Suprapubic skin (tissue), 4 donors: ENCODE measurements around the gene TECPR1. TPM values are rescaled to one million over a fixed set of nuclear protein-coding genes. Genes with fewer than 3 reads are reported as not detected.
A peak's percentile ranks its signal among the peaks of the same experiment; 100 is the strongest.

Experiments
- DNase-seq, 2 donors: peaks; one replicate each; pipeline ENCODE4 v3.0.0-alpha.2; 2019; ENCODE audit warnings: low spot score in 2 of 2
- H3K27ac ChIP-seq: fragments of 200-600 bp; sonication (generic); one replicate; pipeline ENCODE4 v1.5.1; 2019
- H3K27me3 ChIP-seq: fragments of 200-600 bp; sonication (generic); one replicate; pipeline ENCODE4 v1.5.1; 2019
- H3K36me3 ChIP-seq: fragments of 200-600 bp; sonication (generic); one replicate; pipeline ENCODE4 v1.5.1; 2019
- H3K4me1 ChIP-seq: fragments of 200-600 bp; sonication (generic); one replicate; pipeline ENCODE4 v1.5.1; 2019
- H3K4me3 ChIP-seq: fragments of 200-600 bp; sonication (generic); one replicate; pipeline ENCODE4 v1.5.1; 2019; ENCODE audit warnings: mild to moderate bottlenecking
- H3K9me3 ChIP-seq: fragments of 200-600 bp; sonication (generic); one replicate; pipeline ENCODE4 v1.5.1; 2019
- CTCF ChIP-seq, 2 donors: fragments of 200-600 bp in 1 of 2; fragments of 450-650 bp in 1 of 2; sonication (generic) in 1 of 2; IDR thresholded peaks; one replicate each; pipeline ENCODE4 v1.5.1; 2016 to 2019; ENCODE audit warnings: antibody characterized with exemption in 2 of 2, mild to moderate bottlenecking in 1 of 2, moderate library complexity in 1 of 2
- EP300 ChIP-seq: sonication (generic); formaldehyde crosslinking; IDR thresholded peaks from one replicate; pipeline ENCODE4 v1.6.1; 2017; ENCODE audit warnings: antibody characterized with exemption
- POLR2A ChIP-seq, 2 donors: fragments of 450-650 bp; IDR thresholded peaks; one replicate each; pipeline ENCODE4 v1.6.1; 2017; ENCODE audit warnings: antibody characterized with exemption in 2 of 2, mild to moderate bottlenecking in 2 of 2, moderate library complexity in 2 of 2
- POLR2AphosphoS5 ChIP-seq, 3 donors: sonication (generic); formaldehyde crosslinking; IDR thresholded peaks; one replicate each; pipeline ENCODE4 v1.6.1; 2017; ENCODE audit warnings: antibody characterized with exemption in 3 of 3
- WGBS: methylation state at CpG from one replicate; pipeline ENCODE4 v1.1.5; 2018; 5-methylcytosine and 5-hydroxymethylcytosine counted together
- total RNA-seq, 4 donors: library from RNA; depleted of rRNA; stranded (reverse); fragments of >200 nt; gene quantifications; one replicate each; pipeline ENCODE4 v1.1.0, GENCODE V29; 2016

Gene TECPR1
- total RNA-seq, result 10 to 100 TPM; 15.3 to 20.9 (median 16.5) TPM

- H3K27ac ChIP-seq, result peak within 1 kb of the TSS; percentile 87
- H3K36me3 ChIP-seq, result peaks cover 1% of the 10 kb centered on the region
- TF ChIP-seq POLR2A (IDR thresholded peaks at IDR 0.05) (no peak), POLR2AphosphoS5 (IDR thresholded peaks at IDR 0.05) (peak in 1 of 3 donors; percentile 60)
- H3K4me1 ChIP-seq, result peaks cover 28% of the 10 kb centered on the region
- 9% methylated on average over 3 of the region's 69 CpGs for WGBS
- no peaks in the 10 kb centered on the region for H3K27me3 ChIP-seq
- H3K9me3 ChIP-seq, result no peaks in the 10 kb centered on the region
- peak; percentile 96 to 97 for DNase-seq
- H3K4me3 ChIP-seq, result peak within 1 kb of the TSS; percentile 94
Observed at GRCh38 chr7:98251601-98252424, at the start of gene TECPR1. TECPR1 (minus strand) TSS chr7:98252232; CDS start chr7:98246146, 6,086 bp downstream.

GRCh38 chr7:98300595-98301372 is 48.8 kb upstream of the TECPR1 start:
- no peaks in the 10 kb centered on the region for H3K27me3 ChIP-seq
- TF ChIP-seq EP300, result no peak
- no peak for TF ChIP-seq CTCF (IDR thresholded peaks at IDR 0.05)
- TF ChIP-seq POLR2AphosphoS5 (IDR thresholded peaks at IDR 0.05), result no peak
- no peak for TF ChIP-seq POLR2A (IDR thresholded peaks at IDR 0.05)

GRCh38 chr7:98297626-98298286 is 45.7 kb upstream of the TECPR1 start:
- TF ChIP-seq EP300, result no peak
- TF ChIP-seq POLR2AphosphoS5 (IDR thresholded peaks at IDR 0.05), result no peak
- no peak for TF ChIP-seq POLR2A (IDR thresholded peaks at IDR 0.05)
- TF ChIP-seq CTCF (IDR thresholded peaks at IDR 0.05), result no peak
- DNase-seq, result no peak
- WGBS, result 78% methylated on average over 21 of the region's 21 CpGs
- Histone ChIP-seq H3K27ac (no peak overlapping the region), H3K36me3 (peaks cover 30% of the 10 kb centered on the region), H3K4me3 (no peak overlapping the region), H3K4me1 (peaks cover 20% of the 10 kb centered on the region), H3K9me3 (no peaks in the 10 kb centered on the region), H3K27me3 (no peaks in the 10 kb centered on the region)

More at GRCh38 chr7:98300595-98301372, 48.8 kb upstream of the TECPR1 start:
- H3K4me3 ChIP-seq, result no peak overlapping the region
- H3K27ac ChIP-seq, result no peak overlapping the region
- peaks cover 4% of the 10 kb centered on the region for H3K4me1 ChIP-seq
- no peaks in the 10 kb centered on the region for H3K9me3 ChIP-seq
- 89% methylated on average over 26 of the region's 26 CpGs for WGBS
- peaks cover 34% of the 10 kb centered on the region for H3K36me3 ChIP-seq
- DNase-seq, result no peak

- 83% methylated on average over 7 of the region's 12 CpGs for WGBS
- TF ChIP-seq EP300 (no peak), CTCF (IDR thresholded peaks at IDR 0.05) (no peak)
- peaks cover 33% of the 10 kb centered on the region for H3K36me3 ChIP-seq
Observed at GRCh38 chr7:98296833-98297232, 44.8 kb upstream of the TECPR1 start.

GRCh38 chr7:98295467-98296192 is 43.6 kb upstream of the TECPR1 start:
- H3K27ac ChIP-seq, result peak overlapping the region; percentile 58
- no peaks in the 10 kb centered on the region for H3K27me3 ChIP-seq
- H3K4me1 ChIP-seq, result peaks cover 20% of the 10 kb centered on the region
- 30% methylated on average over 17 of the region's 19 CpGs for WGBS
- peaks cover 33% of the 10 kb centered on the region for H3K36me3 ChIP-seq
- H3K4me3 ChIP-seq, result no peak overlapping the region
- TF ChIP-seq POLR2AphosphoS5 (IDR thresholded peaks at IDR 0.05) (no peak), EP300 (no peak), POLR2A (IDR thresholded peaks at IDR 0.05) (no peak), CTCF (IDR thresholded peaks at IDR 0.05) (no peak)
- DNase-seq, result no peak
- H3K9me3 ChIP-seq, result no peaks in the 10 kb centered on the region

More at GRCh38 chr7:98296833-98297232, 44.8 kb upstream of the TECPR1 start:
- Histone ChIP-seq H3K4me1 (peaks cover 20% of the 10 kb centered on the region), H3K9me3 (no peaks in the 10 kb centered on the region), H3K4me3 (no peak overlapping the region), H3K27ac (no peak overlapping the region), H3K27me3 (no peaks in the 10 kb centered on the region)
- DNase-seq, result no peak
